T-helper 2 cell treated with Interferon-gamma antibody and Interleukin-4, amounts not matched to agents 100 ng/mL and 5 ng/mL, for 36 hours (primary cell): ENCODE measurements around the gene GPS2. TPM values are rescaled to one million over a fixed set of nuclear protein-coding genes. Genes with fewer than 3 reads are reported as not detected.

Source experiments
- intact Hi-C: fragments of 100-400 bp; cut with micrococcal nuclease; formaldehyde crosslinking; loops from one replicate; pipeline ENCODE4 v1.15.1; 2023
- total RNA-seq: library from RNA; stranded (reverse); gene quantifications from 2 replicates; pipeline ENCODE4 v1.2.3, GENCODE V29; 2022

Gene GPS2
- total RNA-seq, 1 donor from 2014 or later = 83.2 TPM

DNA sequence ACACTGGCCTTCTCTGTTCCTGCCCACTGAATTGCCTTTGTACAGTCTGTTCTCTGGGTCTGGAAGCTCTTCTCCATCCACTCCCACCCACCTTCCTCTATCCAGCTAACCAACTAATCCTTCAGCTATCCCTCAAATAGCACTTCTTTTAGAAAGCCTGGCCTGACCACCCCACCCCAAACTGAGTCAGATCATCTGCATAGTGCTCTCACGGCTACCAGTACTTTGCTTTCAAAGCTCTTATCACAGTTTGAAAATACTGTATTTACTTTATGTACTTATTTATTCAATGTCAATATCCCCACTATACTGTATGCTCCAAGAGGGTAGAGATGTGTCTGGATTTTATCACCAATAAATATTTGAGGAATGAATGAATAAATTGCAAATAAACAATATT, 48.4 kb downstream of the GPS2 start:
- intact Hi-C loops = no loop called here

GRCh38 chr17:7263801-7264078, 51.4 kb downstream of the GPS2 start:
- intact Hi-C loops = no loop called here

GRCh38 chr17:7262935-7263800, 52.0 kb downstream of the GPS2 start:
- intact Hi-C loops = no loop called here

Other genes starting within 250 kb of the GPS2 start
- not detected in 2 replicates for gene CLEC10A, start 235.1 kb downstream of the GPS2 start, total RNA-seq
- gene ASGR2, start 200.5 kb downstream of the GPS2 start, total RNA-seq = not detected in 2 replicates
- 0.91 and 1.8 TPM in 2 replicates for gene ASGR1, start 136.0 kb downstream of the GPS2 start, total RNA-seq
- gene DLG4, start 95.5 kb downstream of the GPS2 start, total RNA-seq = 9.1 and 9.6 TPM in 2 replicates
- 340 and 346 TPM in 2 replicates for gene ACADVL, start 95.4 kb downstream of the GPS2 start, total RNA-seq
- gene DVL2, start 80.8 kb downstream of the GPS2 start, total RNA-seq = 46.4 and 51.1 TPM in 2 replicates
- gene PHF23, start 75.9 kb downstream of the GPS2 start, total RNA-seq = 53.4 and 55.1 TPM in 2 replicates
- 223 and 242 TPM in 2 replicates for gene GABARAP, start 72.9 kb downstream of the GPS2 start, total RNA-seq
- 170 and 179 TPM in 2 replicates for gene CTDNEP1, start 63.6 kb downstream of the GPS2 start, total RNA-seq
- gene ELP5, start 63.1 kb downstream of the GPS2 start, total RNA-seq = 56.5 and 57.8 TPM in 2 replicates
- 0.32 and 0.39 TPM in 2 replicates for gene CLDN7, start 52.9 kb downstream of the GPS2 start, total RNA-seq
- 0.07 TPM in 1 of 2 replicates, not detected in the other for gene SLC2A4, start 33.6 kb downstream of the GPS2 start, total RNA-seq
- 1.3 and 1.4 TPM in 2 replicates for gene YBX2, start 20.7 kb downstream of the GPS2 start, total RNA-seq
- 709 TPM in 2 replicates for gene EIF5A, start 7.7 kb downstream of the GPS2 start, total RNA-seq
- gene NEURL4, start 14.0 kb upstream of the GPS2 start, total RNA-seq = 38.5 and 44.1 TPM in 2 replicates
- gene ACAP1, start 21.2 kb upstream of the GPS2 start, total RNA-seq = 580 and 590 TPM in 2 replicates
- gene KCTD11, start 36.8 kb upstream of the GPS2 start, total RNA-seq = 8.2 TPM in 2 replicates
- gene TMEM95, start 39.8 kb upstream of the GPS2 start, total RNA-seq = not detected in 2 replicates
- 1.2 and 1.4 TPM in 2 replicates for gene TNK1, start 65.7 kb upstream of the GPS2 start, total RNA-seq
- gene PLSCR3, start 79.2 kb upstream of the GPS2 start, total RNA-seq = 141 and 147 TPM in 2 replicates
- 54.3 and 56.3 TPM in 2 replicates for gene TMEM256, start 88.7 kb upstream of the GPS2 start, total RNA-seq
- 1.2 TPM in 2 replicates for gene NLGN2, start 92.5 kb upstream of the GPS2 start, total RNA-seq
- not detected in 2 replicates for gene SPEM1, start 105.0 kb upstream of the GPS2 start, total RNA-seq
- gene SPEM2, start 110.3 kb upstream of the GPS2 start, total RNA-seq = not detected in 2 replicates
- not detected in 2 replicates for gene SPEM3, start 113.5 kb upstream of the GPS2 start, total RNA-seq
- gene TMEM102, start 120.1 kb upstream of the GPS2 start, total RNA-seq = 14.4 TPM in 2 replicates
- gene FGF11, start 124.2 kb upstream of the GPS2 start, total RNA-seq = 5.6 and 5.8 TPM in 2 replicates
- 11.0 and 11.4 TPM in 2 replicates for gene CHRNB1, start 129.7 kb upstream of the GPS2 start, total RNA-seq
- 21.6 and 22.3 TPM in 2 replicates for gene ZBTB4, start 164.3 kb upstream of the GPS2 start, total RNA-seq
- gene SLC35G6, start 166.1 kb upstream of the GPS2 start, total RNA-seq = not detected in 2 replicates
- gene POLR2A, start 169.0 kb upstream of the GPS2 start, total RNA-seq = 192 and 200 TPM in 2 replicates
- gene TNFSF12, start 233.7 kb upstream of the GPS2 start, total RNA-seq = 66.6 and 67.0 TPM in 2 replicates
- 3.2 TPM in 2 replicates for gene TNFSF13, start 243.4 kb upstream of the GPS2 start, total RNA-seq
- 50.9 and 55.3 TPM in 2 replicates for gene SENP3, start 246.6 kb upstream of the GPS2 start, total RNA-seq